ENCODE measurements around the gene RACK1.

- no peak for TF ChIP-seq CTCF (IDR thresholded peaks at IDR 0.05; ENCODE audit: low read depth, low read length)
- TF ChIP-seq EZH2phosphoT487 (IDR thresholded peaks at IDR 0.05; ENCODE audit: low read depth), result no peak
Measured at GRCh38 chr5:181203777-181204112, 40.0 kb downstream of the RACK1 start.

Data from OCI-LY3 (cell line).